HG02798 (cell line): ENCODE measurements around the gene MOGAT3.
A peak's percentile ranks its signal among the peaks of the same experiment; 100 is the strongest.

Experiments used
- ATAC-seq: cut with Tn5 transposase; IDR thresholded peaks from one replicate; pipeline ENCODE4 v1.9.1; 2021; ENCODE audit warnings: mild to moderate bottlenecking; ENCODE audit not compliant: unreplicated experiment, poor library complexity

The MOGAT3 gene

DNA sequence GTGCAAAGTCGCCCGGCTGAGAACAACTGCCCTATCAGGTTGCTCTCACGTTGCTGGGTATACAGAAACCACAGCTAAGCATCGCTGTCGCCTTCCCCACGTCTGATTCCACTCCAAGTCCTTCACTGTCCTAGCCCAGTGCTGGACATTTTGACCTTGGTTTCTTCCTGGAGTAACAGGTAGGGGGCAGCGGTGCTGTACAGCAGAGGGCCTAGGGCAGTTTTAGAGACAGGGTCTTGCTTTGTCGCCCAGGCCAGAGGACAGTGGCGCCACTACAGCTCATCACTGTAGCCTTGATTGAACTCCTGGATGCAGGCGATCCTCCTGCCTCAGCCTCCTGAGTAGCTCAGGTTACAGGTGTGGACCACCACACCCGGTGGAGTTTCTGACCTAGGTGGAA, 34.2 kb upstream of the MOGAT3 start:
- ATAC-seq: no peak

DNA sequence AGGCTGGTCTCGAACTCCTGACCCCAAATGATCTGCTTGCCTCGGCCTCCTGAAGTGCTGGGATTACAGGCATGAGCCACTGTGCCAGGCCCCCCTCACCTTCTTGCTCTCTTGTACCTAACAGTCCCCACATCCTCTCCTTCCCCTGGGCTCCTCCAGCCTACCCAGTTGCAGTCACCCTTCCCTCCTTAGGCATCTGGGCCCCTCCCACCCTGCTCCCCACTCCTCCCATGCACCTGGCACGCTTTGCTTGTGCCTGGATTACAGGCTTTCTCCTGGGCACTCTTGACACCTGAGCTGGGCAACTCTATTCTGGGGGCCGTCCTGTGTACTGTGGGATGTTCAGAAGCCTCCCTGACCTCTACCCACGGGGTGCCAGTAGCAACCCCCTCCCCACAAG, 33.8 kb upstream of the MOGAT3 start:
- no peak for ATAC-seq

DNA sequence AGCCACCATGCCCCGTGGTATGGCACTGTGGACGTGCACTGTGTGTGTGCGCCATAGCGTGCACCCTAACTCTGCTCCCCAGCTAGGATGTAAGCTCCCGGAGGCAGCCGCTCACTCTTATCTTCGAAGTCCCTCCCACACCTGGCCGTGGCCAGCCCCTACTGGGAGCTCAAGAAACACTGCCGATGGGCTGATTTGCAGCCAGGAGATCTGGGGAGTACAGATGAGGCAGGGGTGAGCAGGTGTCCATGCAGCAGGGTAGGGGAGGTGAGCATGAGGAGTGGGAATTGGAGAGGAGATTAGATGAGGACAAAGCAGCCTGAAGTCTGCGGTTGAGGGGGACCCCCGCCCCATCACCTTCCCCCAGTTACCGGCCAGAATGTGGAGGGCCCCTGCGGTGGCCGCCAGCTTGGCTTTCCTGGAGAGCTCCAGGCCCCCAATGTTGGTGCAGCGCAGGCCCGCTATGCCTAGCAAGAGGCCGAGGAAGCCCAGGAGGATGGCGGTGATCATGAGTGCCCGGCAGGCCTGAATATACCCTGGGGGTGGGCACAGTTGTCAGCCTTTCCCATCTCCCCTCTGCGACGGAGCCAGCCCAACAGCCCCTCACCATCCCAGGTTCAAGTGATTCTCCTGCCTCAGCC, 33.2 kb upstream of the MOGAT3 start:
- ATAC-seq: no peak

DNA sequence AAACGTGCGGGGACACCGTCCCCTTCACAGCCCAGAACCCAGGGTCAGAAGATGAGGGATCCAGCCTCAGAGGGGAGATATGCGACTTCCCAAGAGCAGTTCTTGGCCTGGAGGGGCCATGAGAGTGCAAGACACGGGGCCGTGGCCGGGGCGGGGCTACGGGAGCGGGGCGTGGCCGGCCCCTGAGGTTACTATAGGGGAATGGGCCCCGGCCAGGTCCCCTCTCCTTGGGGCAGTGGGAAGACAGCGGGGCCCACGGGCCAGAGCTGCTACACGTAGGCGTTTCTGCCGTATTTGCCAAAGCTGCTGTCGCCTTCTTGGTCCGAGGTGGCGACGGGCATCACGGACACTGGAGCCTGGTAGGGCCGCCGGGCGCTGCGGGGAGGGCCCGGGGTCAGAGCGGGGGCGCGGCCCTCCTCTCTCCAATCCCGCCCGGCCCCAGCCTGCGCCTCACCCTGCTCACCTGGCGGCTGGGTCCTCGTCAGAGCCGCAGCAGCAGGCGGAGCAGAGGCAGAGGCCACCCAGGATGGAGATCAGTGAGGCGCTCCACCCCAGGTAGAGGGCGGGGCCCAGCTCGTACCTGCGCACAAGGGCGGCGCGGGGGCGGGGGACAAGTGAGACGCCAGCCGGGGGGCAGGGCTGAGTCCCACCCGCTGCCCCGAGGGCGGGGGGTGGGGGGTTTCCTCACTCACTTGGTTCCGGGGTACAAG, 31.5 kb upstream of the MOGAT3 start:
- ATAC-seq: no peak

DNA sequence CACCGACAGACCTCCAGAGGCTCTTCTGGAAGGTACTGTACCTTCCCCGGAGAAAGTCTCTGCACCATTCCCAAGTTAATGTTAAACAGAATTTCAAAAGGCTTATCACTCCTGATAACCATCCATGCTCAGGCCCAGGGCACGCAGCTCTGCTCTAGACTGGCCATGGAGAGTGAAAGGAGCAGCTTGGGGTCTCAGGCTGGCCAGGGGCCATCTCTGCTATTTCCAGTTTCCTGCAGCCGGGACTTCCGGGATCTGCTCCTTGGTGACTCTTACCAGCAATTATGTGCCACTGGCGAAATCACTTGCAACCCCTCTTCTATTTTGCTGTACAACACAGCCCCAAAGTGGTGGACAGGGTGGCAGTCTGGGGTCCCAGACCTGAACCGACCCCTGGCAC, 30.8 kb upstream of the MOGAT3 start:
- ATAC-seq: no peak

DNA sequence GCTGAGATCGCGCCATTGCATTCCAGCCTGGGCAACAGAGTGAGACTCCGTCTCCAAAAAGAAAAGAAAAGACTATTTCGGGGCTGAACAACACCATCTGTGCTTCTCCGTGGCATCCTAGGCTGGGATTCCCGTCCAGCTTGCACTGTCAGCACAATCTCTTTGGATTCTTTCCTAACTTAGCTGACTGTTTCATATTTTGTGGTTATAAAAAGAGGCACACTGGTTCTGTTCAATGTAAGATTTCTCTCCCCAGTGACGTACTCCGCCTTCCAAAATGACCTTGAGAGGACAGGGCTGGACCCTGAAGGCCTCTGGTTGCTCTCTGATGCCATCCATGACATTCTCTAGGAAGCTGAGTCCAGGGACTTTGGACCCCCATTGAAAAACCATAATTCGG, 25.9 kb upstream of the MOGAT3 start:
- no peak for ATAC-seq

DNA sequence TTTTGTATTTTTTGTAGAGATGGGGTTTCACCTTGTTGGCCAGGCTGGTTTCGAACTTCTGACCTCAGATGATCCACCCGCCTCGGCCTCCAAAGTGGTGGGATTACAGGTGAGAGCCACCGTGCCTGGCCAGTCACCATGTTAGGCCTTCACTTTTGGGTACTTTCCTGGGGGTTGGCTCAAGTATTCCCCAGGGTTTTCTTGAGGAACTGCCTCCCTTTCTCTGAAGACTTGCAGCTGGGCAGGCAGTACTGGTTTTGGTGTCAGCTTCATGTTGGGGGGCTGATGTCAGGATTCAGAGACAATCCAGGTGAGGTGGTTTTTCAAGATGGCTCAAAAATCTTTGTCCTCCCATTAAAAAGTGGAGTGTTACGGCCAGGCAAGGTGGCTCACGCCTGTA, 24.8 kb upstream of the MOGAT3 start:
- ATAC-seq: no peak

DNA sequence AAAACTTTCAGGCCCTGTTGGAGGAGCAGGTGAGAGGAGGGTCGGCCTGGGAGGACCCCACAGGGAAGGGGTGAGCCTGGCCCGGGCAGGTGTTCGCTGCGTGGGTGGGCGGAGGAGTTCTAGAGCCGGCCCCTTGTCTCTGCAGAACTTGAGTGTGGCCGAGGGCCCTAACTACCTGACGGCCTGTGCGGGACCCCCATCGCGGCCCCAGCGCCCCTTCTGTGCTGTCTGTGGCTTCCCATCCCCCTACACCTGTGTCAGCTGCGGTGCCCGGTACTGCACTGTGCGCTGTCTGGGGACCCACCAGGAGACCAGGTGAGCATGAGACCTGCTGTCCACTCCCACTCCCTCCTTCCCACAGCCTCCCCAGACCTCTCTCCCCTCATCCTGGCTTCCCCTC, 22.7 kb upstream of the MOGAT3 start:
- ATAC-seq: no peak

DNA sequence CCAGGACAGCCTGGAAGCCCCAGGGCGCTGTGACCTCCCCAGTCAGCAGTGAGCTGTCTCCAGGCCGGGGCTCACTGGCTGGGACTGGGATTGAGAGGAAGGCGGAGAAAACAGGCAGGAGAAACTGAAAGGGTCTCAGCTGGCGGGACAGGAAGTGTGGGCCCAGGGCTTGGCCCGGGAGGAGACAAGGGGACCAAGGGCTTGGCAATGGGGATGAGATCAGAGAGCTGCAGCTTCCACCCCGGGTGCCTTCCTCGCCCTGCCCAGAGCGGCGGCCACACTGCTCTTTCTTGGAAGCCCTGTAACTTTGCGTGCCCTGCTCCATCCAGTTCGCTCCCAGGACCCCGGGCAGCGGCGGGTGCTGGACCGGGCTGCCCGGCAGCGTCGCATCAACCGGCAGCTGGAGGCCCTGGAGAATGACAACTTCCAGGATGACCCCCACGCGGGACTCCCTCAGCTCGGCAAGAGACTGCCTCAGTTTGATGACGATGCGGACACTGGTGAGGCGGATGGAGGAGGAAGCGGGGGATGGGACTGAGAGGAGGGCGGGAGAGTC, 21.5 kb upstream of the MOGAT3 start:
- no peak for ATAC-seq

DNA sequence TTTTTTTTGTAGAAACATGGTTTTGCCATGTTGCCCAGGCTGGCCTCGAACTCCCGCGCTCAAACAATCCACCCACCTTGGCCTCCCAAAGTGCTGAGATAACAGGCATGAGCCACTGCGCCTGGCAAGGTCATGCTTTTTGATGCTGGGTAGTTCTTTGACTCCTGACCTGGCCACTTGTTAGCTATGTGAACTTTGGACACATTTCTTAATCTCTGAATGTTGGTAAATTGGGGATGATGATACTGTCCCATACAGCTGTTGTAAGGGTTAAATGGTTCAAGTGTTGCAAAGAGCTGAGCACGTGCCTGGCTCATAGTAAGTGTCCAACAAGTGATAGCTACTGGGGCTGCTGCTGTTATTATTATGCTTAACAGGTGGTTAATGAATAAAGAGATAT, 19.5 kb upstream of the MOGAT3 start:
- ATAC-seq: no peak

DNA sequence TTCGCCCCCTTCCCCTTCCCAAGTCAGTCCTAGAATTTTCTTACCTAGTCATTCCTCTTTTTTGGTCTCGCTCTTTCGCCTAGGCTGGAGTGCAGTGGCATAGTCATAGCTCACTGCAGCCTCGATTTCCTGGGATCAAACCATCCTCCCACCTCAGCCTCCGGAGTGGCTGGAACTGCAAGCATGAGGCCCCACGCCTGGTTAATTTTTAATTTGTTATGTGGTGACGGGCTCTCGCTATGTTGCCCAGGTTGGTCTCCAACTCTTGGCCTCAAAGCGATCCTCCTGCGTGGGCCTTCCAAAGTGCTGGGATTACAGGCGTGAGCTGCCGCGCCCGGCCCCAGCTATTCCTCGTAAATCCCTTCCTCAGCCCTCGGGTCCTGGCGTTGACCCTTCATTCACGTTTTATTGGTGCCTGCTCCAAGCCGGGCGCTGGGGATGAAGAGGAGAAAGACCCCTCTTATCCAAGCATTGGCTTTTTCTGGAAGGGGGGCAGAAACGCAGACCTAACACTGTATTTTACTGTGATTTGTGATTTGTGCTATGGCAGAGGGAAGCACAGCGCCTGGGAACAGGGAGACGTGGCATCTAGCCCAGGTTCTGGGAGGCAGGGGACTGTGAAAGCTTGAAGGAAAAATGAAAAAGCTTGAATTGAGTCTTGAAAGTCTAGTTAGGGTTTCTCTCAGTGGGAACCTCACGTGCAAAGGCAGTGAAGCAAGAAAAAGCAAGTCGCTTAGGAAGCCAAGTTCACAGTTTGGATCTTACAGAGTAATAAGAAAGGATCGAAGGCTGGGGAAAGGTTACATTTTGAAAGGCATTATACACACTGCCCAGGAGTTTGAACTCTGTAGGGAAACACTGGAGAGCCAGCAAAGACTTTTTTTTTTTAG, 17.6 kb upstream of the MOGAT3 start:
- ATAC-seq: no peak

DNA sequence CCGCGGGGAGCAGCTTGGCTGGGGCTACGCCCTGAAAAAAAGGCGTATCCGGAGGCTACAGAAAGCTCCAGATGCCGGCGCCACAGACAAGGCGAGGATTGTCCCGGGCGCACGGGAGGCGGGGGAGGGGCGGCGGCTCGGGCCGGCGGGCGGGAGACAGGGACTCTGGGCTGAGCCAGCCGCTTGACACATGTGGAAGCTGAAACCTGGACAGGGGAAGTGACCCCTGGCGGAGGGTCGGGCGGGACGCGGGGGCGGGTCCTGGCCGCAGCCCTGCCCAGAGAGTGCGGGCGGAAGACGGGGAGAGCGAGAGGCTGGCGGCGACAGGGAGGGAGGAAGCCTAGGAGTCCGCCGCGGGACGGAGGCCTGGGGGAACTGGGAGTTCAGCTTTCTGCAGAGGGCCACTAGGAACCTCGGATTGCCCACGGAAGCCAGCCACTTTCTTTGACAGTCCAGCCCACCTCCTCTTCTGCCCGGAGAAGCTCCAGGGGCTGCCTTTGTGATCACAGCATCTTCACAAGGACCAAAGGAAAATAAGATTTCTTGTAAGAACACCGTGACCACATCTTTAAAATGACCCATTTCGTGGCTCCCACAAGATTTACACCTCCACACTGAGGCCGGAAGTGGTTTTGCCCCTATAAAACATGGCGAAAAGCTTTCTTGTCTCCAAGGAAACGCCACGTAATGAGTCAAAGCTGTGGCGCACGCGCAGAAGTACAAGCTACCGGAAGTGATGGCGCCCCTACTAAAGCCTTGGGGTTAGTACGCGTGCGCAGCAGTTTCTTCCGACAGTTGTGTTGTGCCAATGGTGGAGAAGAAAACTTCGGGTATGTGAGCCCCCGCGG, 16.8 kb upstream of the MOGAT3 start, which contains the start of the genes PLOD3 and ZNHIT1:
PLOD3 (minus strand) TSS at position 194 of the 848 bp plus-strand sequence. CDS start 307 bp downstream, outside the sequence.
ZNHIT1 (plus strand) TSS at position 778 of the 848 bp plus-strand sequence; CDS start at position 809, 31 bp downstream.
- ATAC-seq: peak; percentile 79

DNA sequence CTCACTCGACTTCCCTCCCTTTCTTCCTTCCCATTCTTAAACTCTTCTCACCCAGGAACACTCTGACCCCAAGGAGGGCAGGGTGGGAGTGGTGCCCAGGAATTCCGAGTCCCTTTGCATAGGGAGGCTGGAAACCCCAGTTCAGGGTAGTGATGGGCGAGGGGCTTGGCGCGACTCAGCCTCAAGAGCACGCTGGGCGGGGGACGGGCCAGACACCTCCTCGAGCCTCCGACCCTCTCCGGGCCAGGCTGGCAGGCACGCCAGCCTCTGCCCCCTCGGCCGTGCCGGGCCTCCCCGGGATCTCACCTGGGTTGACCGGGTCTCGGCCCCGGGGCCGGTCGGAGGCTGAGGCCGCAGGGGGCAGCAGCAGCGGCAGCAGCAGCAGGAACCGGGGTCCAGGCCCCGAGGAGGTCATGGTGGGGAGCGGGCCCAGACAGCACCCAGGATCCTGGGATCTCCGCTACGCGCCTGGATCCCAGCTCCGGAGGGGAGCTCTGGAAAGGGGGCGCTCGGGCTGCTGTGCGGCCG, 16.1 kb upstream of the MOGAT3 start:
- ATAC-seq: peak; percentile 17

DNA sequence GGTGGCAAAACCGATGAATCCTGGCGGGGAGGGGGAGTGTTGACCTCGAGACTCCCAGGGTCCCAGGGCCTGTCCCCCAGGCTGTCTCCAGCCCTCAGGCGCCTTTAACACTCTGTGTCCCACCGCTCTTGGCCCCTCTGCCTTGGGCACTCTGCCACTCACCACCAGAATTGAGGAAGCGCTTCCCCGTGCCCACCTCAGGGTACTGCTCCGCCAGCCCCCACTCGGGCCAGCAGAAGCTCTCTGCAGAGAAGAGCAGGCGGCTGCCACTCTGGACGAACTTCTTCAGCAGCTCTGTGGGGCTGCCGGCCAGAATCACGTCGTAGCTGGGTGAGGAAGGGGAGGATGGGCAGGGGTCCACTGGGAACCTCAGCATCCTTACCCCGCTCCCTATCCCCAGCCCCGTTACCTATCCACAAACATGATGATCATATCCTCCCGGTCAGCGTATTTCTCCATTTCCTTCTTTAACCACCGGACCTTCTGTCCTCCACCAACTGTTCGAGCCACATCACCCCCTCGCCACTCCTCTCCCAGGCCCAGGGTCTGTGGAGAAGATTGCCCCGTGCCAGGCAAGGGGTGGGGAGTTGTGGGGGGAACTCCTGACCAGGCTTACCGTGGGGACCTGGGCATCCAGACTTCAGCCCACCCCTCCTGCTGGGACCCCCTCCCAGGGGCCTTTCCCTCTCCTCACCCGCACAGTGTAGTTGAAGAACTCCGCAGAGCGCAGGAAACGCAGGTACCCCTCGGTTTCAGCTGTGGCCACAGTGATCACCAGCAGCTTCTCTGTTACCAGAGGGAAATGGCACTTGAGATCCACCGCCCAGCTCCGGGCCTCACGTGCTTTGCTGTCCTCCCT, 15.4 kb upstream of the MOGAT3 start:
- ATAC-seq: no peak

DNA sequence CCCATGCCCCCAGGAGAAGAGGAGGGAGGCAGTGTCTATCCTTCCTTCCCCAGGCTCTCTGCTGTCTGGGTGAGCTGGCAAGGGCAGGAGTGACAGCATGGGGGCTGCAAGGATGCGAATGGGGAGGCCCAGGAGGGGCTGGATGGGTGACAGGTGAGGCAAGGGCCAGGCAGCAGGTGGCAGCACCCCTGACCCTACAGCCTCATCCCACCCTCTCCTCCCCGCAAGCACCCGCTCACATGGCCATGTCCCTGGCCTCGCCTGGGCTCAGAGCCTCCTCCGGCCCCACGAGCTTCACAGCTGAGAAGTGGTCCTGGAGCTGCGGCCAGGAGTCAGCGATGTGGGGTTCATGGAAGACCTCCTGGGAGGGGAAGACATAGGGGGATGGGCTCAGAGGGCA, 11.2 kb upstream of the MOGAT3 start:
- ATAC-seq: no peak

DNA sequence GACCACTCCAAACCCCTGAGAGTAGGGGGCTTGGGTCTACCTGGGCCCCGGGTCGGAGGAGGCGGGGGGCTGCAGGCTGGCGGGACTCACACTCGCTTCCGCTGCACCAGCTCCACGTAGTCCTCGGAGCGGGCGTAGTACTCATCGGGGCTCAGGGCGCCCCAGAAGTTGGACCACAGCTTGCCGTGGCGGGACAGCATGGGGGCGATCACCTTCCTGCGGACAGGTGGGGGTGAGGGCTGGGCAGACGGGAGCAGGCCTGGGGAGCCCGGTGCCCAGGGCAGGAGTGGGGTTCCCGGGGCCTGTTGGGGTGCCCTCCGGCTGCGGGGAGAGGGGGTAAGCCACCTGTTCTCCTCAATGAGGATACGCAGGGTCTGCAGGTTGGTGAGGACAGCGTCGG, 10.7 kb upstream of the MOGAT3 start:
- ATAC-seq: no peak

DNA sequence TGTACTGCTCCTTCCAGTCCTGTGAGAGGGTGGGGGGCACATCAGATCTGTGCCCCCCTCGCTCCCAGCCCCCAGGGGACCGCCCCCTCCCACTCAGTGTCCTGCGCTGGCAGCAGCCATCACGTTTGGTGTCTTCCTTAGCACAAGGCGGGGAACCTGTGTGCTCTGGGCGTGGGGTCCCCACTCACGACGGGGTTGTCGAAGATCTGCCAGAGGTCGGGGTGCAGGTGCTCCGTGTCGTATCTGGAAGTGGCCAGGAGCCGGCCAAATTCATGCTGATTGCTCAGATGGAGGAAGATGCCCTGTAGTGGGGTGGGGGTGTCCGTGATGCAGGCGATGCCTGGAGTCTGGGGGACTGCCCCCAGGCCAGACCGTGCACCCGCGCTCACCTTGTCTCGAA, 9.3 kb upstream of the MOGAT3 start:
- no peak for ATAC-seq

DNA sequence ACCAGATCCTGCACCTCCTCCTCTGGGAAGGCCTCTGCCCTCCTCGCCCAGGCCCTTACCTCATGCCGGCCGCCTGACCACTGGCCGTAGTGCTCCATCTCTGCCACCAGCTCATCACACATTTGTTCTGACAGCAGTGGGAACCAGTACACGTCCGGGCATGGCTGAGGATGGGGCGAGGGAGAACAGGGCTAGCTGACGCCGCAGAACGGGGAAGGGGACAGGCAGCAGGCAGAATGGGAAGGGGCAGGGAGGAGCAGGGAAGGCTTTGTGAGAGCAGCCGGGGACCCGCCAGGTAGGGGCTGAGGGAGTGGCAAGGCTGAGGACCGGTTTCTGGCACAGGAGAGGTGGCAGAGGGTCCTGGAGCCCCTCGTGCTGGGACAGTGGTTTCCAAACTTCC, 8.0 kb upstream of the MOGAT3 start:
- no peak for ATAC-seq

DNA sequence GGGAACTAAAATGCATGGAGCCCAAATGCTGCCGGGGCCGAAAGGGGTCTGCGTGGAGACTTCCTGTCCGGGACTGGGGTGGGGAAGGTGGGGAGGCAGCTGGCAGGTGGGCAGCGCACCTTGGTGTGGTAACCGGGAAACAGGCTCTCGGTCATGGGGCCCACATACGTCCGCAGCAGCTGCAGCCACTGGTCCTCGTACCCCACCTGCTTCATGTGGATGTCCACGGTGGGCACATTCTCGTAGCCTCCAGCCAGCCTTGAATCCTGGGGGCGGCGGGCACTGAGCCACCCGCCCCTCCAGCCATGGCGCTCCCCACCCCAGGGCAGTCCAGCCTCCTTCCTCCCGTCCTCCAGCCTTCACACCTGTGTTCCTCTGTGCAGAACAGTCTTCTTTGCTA, 6.6 kb upstream of the MOGAT3 start:
- ATAC-seq: no peak
